Measurements from ENCODE around the gene SCMH1. TPM values are rescaled to one million over a fixed set of nuclear protein-coding genes. Genes with fewer than 3 reads are reported as not detected.

The SCMH1 gene
- polyA plus RNA-seq, 1 donor from 2014 or later, result 23.0 TPM

DNA sequence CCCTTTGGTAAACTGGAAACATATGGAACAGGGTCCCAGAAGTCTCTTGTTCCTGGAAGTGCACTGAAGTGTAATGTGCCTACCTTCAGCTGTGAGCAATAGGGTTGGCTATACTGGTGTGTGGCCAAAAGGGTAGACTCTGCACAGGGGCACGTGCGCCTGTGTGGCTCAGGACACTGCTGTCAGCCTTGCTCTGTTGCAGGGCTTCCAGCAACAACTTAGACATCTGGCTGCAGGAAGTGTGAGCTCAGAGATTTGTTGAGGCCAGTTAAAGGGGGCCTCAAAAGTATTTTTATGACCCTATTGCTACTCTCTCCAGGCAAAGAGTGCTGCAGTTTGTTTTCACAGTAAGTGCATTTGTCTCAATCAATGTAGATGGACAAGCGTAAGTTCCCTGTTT is 255.2 kb downstream of the SCMH1 start:
- Histone ChIP-seq H3K9me3 (ENCODE audit: low read length) (no peaks in the 10 kb centered on the region), H3K4me2 (ENCODE audit: low read length) (no peak overlapping the region), H3K79me2 (replicated peaks; ENCODE audit: insufficient read depth, low read length) (peaks cover 15% of the 10 kb centered on the region), H2AFZ (ENCODE audit: low read depth, low read length) (no peak overlapping the region), H3K27me3 (ENCODE audit: insufficient read depth, low read depth, low read length) (no peaks in the 10 kb centered on the region), H3F3A (ENCODE audit: insufficient read depth, low read length, poor library complexity, severe bottlenecking) (no peaks in the 10 kb centered on the region), H4K20me1 (ENCODE audit: insufficient read depth) (no peaks in the 10 kb centered on the region), H3K9ac (ENCODE audit: low read length) (no peak overlapping the region), H3K27ac (ENCODE audit: low read length) (no peak overlapping the region), H3K36me3 (ENCODE audit: insufficient read depth, low read length) (peaks cover 13% of the 10 kb centered on the region), H3K4me3 (ENCODE audit: low read length) (no peak overlapping the region), H3K9me2 (ENCODE audit: insufficient read depth, low read length) (no peaks in the 10 kb centered on the region)
- TF ChIP-seq, protein P1, sequence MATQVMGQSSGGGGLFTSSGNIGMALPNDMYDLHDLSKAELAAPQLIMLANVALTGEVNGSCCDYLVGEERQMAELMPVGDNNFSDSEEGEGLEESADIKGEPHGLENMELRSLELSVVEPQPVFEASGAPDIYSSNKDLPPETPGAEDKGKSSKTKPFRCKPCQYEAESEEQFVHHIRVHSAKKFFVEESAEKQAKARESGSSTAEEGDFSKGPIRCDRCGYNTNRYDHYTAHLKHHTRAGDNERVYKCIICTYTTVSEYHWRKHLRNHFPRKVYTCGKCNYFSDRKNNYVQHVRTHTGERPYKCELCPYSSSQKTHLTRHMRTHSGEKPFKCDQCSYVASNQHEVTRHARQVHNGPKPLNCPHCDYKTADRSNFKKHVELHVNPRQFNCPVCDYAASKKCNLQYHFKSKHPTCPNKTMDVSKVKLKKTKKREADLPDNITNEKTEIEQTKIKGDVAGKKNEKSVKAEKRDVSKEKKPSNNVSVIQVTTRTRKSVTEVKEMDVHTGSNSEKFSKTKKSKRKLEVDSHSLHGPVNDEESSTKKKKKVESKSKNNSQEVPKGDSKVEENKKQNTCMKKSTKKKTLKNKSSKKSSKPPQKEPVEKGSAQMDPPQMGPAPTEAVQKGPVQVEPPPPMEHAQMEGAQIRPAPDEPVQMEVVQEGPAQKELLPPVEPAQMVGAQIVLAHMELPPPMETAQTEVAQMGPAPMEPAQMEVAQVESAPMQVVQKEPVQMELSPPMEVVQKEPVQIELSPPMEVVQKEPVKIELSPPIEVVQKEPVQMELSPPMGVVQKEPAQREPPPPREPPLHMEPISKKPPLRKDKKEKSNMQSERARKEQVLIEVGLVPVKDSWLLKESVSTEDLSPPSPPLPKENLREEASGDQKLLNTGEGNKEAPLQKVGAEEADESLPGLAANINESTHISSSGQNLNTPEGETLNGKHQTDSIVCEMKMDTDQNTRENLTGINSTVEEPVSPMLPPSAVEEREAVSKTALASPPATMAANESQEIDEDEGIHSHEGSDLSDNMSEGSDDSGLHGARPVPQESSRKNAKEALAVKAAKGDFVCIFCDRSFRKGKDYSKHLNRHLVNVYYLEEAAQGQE (IDR thresholded peaks at IDR 0.05; ENCODE audit: borderline replicate concordance), result no peak
- no peak for TF ChIP-seq EZH2 (IDR thresholded peaks at IDR 0.05; ENCODE audit: borderline replicate concordance, insufficient read depth, low read length, poor library complexity, severe bottlenecking)
- no peak for TF ChIP-seq MXI1 (conservative IDR thresholded peaks at IDR 0.05; ENCODE audit: poor library complexity, severe bottlenecking)
- no peak for TF ChIP-seq RAD21 (conservative IDR thresholded peaks at IDR 0.05)
- no peak for TF ChIP-seq EP300 (conservative IDR thresholded peaks at IDR 0.05; ENCODE audit: poor library complexity, severe bottlenecking)
- no peak for TF ChIP-seq POLR2AphosphoS5 (IDR thresholded peaks at IDR 0.05)
- no peak for TF ChIP-seq SMC3 (conservative IDR thresholded peaks at IDR 0.05; ENCODE audit: poor library complexity)
- no peak for TF ChIP-seq TAF1 (IDR thresholded peaks at IDR 0.05; ENCODE audit: low read depth)
- TF ChIP-seq, protein P2, sequence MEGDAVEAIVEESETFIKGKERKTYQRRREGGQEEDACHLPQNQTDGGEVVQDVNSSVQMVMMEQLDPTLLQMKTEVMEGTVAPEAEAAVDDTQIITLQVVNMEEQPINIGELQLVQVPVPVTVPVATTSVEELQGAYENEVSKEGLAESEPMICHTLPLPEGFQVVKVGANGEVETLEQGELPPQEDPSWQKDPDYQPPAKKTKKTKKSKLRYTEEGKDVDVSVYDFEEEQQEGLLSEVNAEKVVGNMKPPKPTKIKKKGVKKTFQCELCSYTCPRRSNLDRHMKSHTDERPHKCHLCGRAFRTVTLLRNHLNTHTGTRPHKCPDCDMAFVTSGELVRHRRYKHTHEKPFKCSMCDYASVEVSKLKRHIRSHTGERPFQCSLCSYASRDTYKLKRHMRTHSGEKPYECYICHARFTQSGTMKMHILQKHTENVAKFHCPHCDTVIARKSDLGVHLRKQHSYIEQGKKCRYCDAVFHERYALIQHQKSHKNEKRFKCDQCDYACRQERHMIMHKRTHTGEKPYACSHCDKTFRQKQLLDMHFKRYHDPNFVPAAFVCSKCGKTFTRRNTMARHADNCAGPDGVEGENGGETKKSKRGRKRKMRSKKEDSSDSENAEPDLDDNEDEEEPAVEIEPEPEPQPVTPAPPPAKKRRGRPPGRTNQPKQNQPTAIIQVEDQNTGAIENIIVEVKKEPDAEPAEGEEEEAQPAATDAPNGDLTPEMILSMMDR (IDR thresholded peaks at IDR 0.05; ENCODE audit: poor library complexity, severe bottlenecking), result no peak

DNA sequence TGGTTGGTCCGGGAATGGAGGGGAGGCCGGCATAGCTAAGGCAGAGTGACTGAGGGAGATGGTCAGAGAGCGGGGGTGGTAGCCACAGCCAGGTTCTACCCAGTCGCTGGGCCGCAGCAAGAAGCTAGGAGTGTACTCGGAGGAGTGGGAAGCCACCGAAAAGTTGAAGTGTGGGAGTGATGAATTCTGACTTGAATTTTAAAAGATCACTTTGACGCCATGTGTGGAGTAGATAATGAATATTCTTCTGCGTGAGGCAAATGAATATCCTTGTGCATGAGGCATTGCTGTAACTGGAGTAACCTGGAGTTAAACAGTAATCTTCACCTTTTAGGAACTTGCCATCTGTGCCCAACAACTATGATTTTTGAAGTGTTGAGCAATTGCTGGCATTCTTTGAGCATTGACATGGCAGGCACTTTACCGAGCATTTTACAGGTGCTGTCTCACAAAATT is 255.8 kb downstream of the SCMH1 start:
- Histone ChIP-seq H3K27ac (ENCODE audit: low read length) (no peak overlapping the region), H4K20me1 (ENCODE audit: insufficient read depth) (no peaks in the 10 kb centered on the region), H3K4me2 (ENCODE audit: low read length) (no peak overlapping the region), H3K36me3 (ENCODE audit: insufficient read depth, low read length) (peaks cover 13% of the 10 kb centered on the region), H3K4me3 (ENCODE audit: low read length) (no peak overlapping the region), H3K79me2 (replicated peaks; ENCODE audit: insufficient read depth, low read length) (peaks cover 20% of the 10 kb centered on the region), H3F3A (ENCODE audit: insufficient read depth, low read length, poor library complexity, severe bottlenecking) (no peaks in the 10 kb centered on the region), H3K9ac (ENCODE audit: low read length) (no peak overlapping the region), H2AFZ (ENCODE audit: low read depth, low read length) (no peak overlapping the region), H3K9me3 (ENCODE audit: low read length) (no peaks in the 10 kb centered on the region), H3K27me3 (ENCODE audit: insufficient read depth, low read depth, low read length) (no peaks in the 10 kb centered on the region), H3K9me2 (ENCODE audit: insufficient read depth, low read length) (no peaks in the 10 kb centered on the region)
- TF ChIP-seq TAF1 (IDR thresholded peaks at IDR 0.05; ENCODE audit: low read depth), result no peak
- no peak for TF ChIP-seq POLR2AphosphoS5 (IDR thresholded peaks at IDR 0.05)
- TF ChIP-seq EP300 (conservative IDR thresholded peaks at IDR 0.05; ENCODE audit: poor library complexity, severe bottlenecking), result no peak
- TF ChIP-seq SMC3 (conservative IDR thresholded peaks at IDR 0.05; ENCODE audit: poor library complexity), result no peak
- no peak for TF ChIP-seq MXI1 (conservative IDR thresholded peaks at IDR 0.05; ENCODE audit: poor library complexity, severe bottlenecking)
- TF ChIP-seq, protein P1 (IDR thresholded peaks at IDR 0.05; ENCODE audit: borderline replicate concordance), result no peak
- no peak for TF ChIP-seq RAD21 (conservative IDR thresholded peaks at IDR 0.05)
- TF ChIP-seq EZH2 (IDR thresholded peaks at IDR 0.05; ENCODE audit: borderline replicate concordance, insufficient read depth, low read length, poor library complexity, severe bottlenecking), result no peak

Measured in neural cell (in vitro differentiated cells).